Measurements from ENCODE around the gene YPEL1.

GRCh38 chr22:21691816-21692215, 43.8 kb downstream of the YPEL1 start:
- no peak for TF ChIP-seq CTCF (IDR thresholded peaks at IDR 0.05)
- no peak for TF ChIP-seq POLR2A (IDR thresholded peaks at IDR 0.05)

Data from heart left ventricle (tissue), 13 donors.